Measurements from ENCODE around the gene AHI1.

Gene AHI1

GRCh38 chr6:135411339-135411738 is 86.2 kb downstream of the AHI1 start:
- no peaks in the 10 kb centered on the region for H3K4me1 ChIP-seq (ENCODE audit: control insufficient read depth, low read depth, low read length)
- no peak overlapping the region for H3K27ac ChIP-seq (ENCODE audit: low read length)
- H3K27me3 ChIP-seq (ENCODE audit: control insufficient read depth, insufficient read depth, low read length) = no peaks in the 10 kb centered on the region

GRCh38 chr6:135410856-135411255 is 86.7 kb downstream of the AHI1 start:
- H3K9ac ChIP-seq (ENCODE audit: low read length) = no peak overlapping the region
- H3K9me3 ChIP-seq (ENCODE audit: control insufficient read depth, low read depth, low read length) = no peaks in the 10 kb centered on the region
- H3K4me1 ChIP-seq (ENCODE audit: control insufficient read depth, low read depth, low read length) = no peaks in the 10 kb centered on the region
- no peaks in the 10 kb centered on the region for H3K36me3 ChIP-seq (ENCODE audit: control insufficient read depth, low read depth, low read length)
- no peak overlapping the region for H3K4me3 ChIP-seq (ENCODE audit: low read length)
- no peaks in the 10 kb centered on the region for H3K27me3 ChIP-seq (ENCODE audit: control insufficient read depth, insufficient read depth, low read length)
- H3K27ac ChIP-seq (ENCODE audit: low read length) = no peak overlapping the region

More at GRCh38 chr6:135411339-135411738, 86.2 kb downstream of the AHI1 start:
- H3K4me3 ChIP-seq (ENCODE audit: low read length) = no peak overlapping the region
- no peak overlapping the region for H3K9ac ChIP-seq (ENCODE audit: low read length)
- no peaks in the 10 kb centered on the region for H3K9me3 ChIP-seq (ENCODE audit: control insufficient read depth, low read depth, low read length)
- no peaks in the 10 kb centered on the region for H3K36me3 ChIP-seq (ENCODE audit: control insufficient read depth, low read depth, low read length)

DNA sequence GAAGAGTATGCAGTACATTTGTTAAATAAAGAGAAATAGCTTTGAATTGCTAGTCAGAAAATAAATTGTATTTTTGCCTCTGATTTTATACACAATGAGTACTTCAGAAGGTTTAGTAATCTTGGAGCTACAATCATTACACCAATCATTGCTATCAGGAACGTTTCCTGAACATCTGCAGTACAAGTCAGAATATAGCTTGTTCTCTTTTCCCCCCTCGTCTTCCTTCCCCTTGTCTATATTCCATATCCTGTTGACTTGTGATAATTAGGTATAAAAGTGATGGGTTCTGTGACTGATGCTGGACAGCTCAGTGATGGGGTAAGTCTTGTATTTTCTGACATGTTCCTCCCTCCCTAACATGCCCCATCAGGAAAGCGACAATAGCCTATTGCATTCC is 94.0 kb downstream of the AHI1 start:
- no peak overlapping the region for H3K27ac ChIP-seq (ENCODE audit: low read length)
- H3K4me1 ChIP-seq (ENCODE audit: control insufficient read depth, low read depth, low read length) = peaks cover 13% of the 10 kb centered on the region
- H3K9me3 ChIP-seq (ENCODE audit: control insufficient read depth, low read depth, low read length) = no peaks in the 10 kb centered on the region
- H3K36me3 ChIP-seq (ENCODE audit: control insufficient read depth, low read depth, low read length) = no peaks in the 10 kb centered on the region
- H3K9ac ChIP-seq (ENCODE audit: low read length) = no peak overlapping the region
- no peak overlapping the region for H3K4me3 ChIP-seq (ENCODE audit: low read length)
- no peaks in the 10 kb centered on the region for H3K27me3 ChIP-seq (ENCODE audit: control insufficient read depth, insufficient read depth, low read length)

DNA sequence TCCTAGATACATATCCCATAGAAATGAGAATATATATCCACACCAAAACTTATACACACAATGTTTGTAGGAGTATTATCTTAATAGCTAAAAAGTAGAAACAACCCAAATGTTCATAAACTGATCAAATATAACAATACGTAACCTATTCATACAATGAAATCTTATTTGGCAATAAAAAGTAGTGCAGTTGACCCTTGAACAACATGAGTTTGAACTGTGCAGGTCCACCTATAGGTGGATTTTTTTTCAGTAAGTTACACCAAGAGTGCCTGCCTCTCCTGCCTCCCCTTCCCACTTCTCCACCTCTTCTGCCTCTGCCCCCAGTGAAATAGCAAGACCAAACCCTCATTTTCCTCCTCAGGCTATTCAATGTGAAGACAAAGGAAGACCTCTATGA is 95.2 kb downstream of the AHI1 start:
- Histone ChIP-seq H3K27ac (ENCODE audit: low read length) (no peak overlapping the region), H3K9ac (ENCODE audit: low read length) (no peak overlapping the region), H3K4me3 (ENCODE audit: low read length) (no peak overlapping the region), H3K27me3 (ENCODE audit: control insufficient read depth, insufficient read depth, low read length) (no peaks in the 10 kb centered on the region), H3K9me3 (ENCODE audit: control insufficient read depth, low read depth, low read length) (no peaks in the 10 kb centered on the region), H3K36me3 (ENCODE audit: control insufficient read depth, low read depth, low read length) (no peaks in the 10 kb centered on the region), H3K4me1 (ENCODE audit: control insufficient read depth, low read depth, low read length) (peaks cover 13% of the 10 kb centered on the region)

DNA sequence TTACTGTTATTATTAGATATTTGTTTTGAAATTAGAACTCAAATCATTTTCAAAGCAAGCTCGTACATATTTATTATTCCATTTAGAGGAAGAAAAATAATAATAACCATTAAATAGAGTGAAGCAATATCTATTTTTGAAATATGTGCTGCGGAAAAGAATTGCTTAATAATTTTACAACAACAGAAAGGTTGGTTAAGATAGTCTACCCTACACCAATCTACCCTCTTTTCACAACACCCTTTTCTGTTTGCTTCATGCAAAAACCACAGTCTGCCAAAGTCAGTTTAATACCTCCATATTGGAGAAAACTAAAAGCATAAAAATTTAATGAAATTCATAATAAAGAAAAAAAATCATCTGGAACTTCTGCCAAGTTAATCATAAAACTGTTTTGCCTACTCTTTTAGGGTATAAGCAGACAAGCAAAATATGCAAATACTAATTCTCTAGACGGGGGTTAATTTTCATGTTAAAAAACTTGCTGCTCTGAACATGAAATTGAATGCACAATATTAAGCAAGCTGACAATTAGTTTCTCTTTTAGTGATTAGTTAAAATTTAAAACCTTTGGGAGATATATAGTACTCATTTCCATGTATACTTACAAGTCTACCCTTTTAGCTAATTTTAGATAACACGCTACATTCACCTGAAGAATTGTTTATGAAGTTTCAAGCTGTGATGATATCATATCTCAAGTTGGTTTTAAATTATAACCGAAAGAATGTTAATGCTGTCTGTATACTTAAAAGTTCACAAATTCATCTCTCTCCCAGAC is 100.2 kb downstream of the AHI1 start:
- Histone ChIP-seq H3K9ac (ENCODE audit: low read length) (no peak overlapping the region), H3K4me1 (ENCODE audit: control insufficient read depth, low read depth, low read length) (peaks cover 13% of the 10 kb centered on the region), H3K27ac (ENCODE audit: low read length) (no peak overlapping the region), H3K27me3 (ENCODE audit: control insufficient read depth, insufficient read depth, low read length) (no peaks in the 10 kb centered on the region), H3K9me3 (ENCODE audit: control insufficient read depth, low read depth, low read length) (no peaks in the 10 kb centered on the region), H3K36me3 (ENCODE audit: control insufficient read depth, low read depth, low read length) (peaks cover 4% of the 10 kb centered on the region), H3K4me3 (ENCODE audit: low read length) (no peak overlapping the region)

DNA sequence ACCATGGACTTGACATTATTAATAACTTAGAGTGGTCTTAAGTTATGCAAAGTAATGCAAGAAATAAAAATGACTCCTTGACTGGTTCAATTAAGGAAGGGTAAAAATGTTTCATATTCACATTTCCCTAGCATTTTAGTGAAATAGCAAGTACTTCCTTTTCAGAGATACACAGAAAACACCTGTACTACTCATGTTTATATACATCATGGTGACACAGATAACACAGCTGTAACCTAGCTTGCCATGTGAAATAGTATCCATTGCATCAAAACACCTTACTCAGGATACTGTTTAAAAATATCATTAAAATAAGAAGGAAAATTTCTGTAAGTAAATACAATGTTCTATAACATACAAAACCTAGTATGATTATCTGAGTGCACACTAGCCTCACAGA is 102.4 kb downstream of the AHI1 start:
- no peak overlapping the region for H3K27ac ChIP-seq (ENCODE audit: low read length)
- peaks cover under 1% of the 10 kb centered on the region for H3K4me1 ChIP-seq (ENCODE audit: control insufficient read depth, low read depth, low read length)
- peaks cover 4% of the 10 kb centered on the region for H3K36me3 ChIP-seq (ENCODE audit: control insufficient read depth, low read depth, low read length)
- H3K9ac ChIP-seq (ENCODE audit: low read length) = no peak overlapping the region
- H3K9me3 ChIP-seq (ENCODE audit: control insufficient read depth, low read depth, low read length) = no peaks in the 10 kb centered on the region
- H3K4me3 ChIP-seq (ENCODE audit: low read length) = no peak overlapping the region
- no peaks in the 10 kb centered on the region for H3K27me3 ChIP-seq (ENCODE audit: control insufficient read depth, insufficient read depth, low read length)

DNA sequence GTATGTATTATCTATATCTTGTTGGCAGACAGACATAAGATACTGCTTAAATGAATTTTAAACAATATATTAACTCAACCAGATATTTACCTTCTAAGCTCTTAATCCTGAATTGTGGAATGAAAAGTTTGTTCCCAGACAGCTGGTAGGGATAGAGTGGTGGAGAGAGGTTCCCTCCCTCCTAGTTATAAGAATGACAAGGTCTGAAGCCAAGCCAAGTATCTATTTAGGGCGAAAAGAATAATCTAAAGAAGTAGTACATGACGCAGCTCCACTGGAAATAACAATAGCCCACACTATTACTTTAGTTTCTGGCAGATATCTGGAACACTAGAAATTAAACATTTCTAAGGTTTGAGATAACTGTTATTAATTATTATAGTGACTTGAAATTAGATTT is 104.3 kb downstream of the AHI1 start:
- Histone ChIP-seq H3K36me3 (ENCODE audit: control insufficient read depth, low read depth, low read length) (peaks cover 4% of the 10 kb centered on the region), H3K9ac (ENCODE audit: low read length) (no peak overlapping the region), H3K27me3 (ENCODE audit: control insufficient read depth, insufficient read depth, low read length) (no peaks in the 10 kb centered on the region), H3K4me3 (ENCODE audit: low read length) (no peak overlapping the region), H3K9me3 (ENCODE audit: control insufficient read depth, low read depth, low read length) (no peaks in the 10 kb centered on the region), H3K27ac (ENCODE audit: low read length) (no peak overlapping the region), H3K4me1 (ENCODE audit: control insufficient read depth, low read depth, low read length) (no peaks in the 10 kb centered on the region)

DNA sequence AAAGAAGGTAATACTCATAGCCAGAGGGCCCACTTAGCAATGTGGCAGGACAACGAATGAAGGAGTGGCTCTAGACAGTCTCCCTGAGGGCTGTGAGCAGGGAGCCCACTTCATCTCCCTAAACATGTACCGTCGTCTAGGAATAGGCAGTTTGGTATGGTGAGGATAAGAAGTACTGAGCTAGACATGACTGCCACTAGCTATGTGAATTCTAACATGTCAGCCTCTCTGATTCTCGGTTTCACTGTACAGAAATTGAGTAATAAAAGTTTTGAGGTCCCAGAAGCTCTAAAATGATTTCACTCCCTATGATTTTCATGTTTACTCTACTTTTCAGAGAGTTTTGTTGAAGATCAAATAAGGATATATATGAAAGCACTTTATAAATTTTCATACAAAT is 107.1 kb downstream of the AHI1 start:
- Histone ChIP-seq H3K9me3 (ENCODE audit: control insufficient read depth, low read depth, low read length) (no peaks in the 10 kb centered on the region), H3K27ac (ENCODE audit: low read length) (no peak overlapping the region), H3K4me3 (ENCODE audit: low read length) (no peak overlapping the region), H3K9ac (ENCODE audit: low read length) (no peak overlapping the region), H3K27me3 (ENCODE audit: control insufficient read depth, insufficient read depth, low read length) (no peaks in the 10 kb centered on the region), H3K4me1 (ENCODE audit: control insufficient read depth, low read depth, low read length) (no peaks in the 10 kb centered on the region), H3K36me3 (ENCODE audit: control insufficient read depth, low read depth, low read length) (peaks cover 4% of the 10 kb centered on the region)

- no peak overlapping the region for H3K9ac ChIP-seq (ENCODE audit: low read length)
- H3K27ac ChIP-seq (ENCODE audit: low read length) = no peak overlapping the region
- no peaks in the 10 kb centered on the region for H3K36me3 ChIP-seq (ENCODE audit: control insufficient read depth, low read depth, low read length)
- no peaks in the 10 kb centered on the region for H3K9me3 ChIP-seq (ENCODE audit: control insufficient read depth, low read depth, low read length)
- H3K4me1 ChIP-seq (ENCODE audit: control insufficient read depth, low read depth, low read length) = no peaks in the 10 kb centered on the region
- no peak overlapping the region for H3K4me3 ChIP-seq (ENCODE audit: low read length)
- H3K27me3 ChIP-seq (ENCODE audit: control insufficient read depth, insufficient read depth, low read length) = no peaks in the 10 kb centered on the region
Observed at GRCh38 chr6:135385299-135385698, 112.2 kb downstream of the AHI1 start.

DNA sequence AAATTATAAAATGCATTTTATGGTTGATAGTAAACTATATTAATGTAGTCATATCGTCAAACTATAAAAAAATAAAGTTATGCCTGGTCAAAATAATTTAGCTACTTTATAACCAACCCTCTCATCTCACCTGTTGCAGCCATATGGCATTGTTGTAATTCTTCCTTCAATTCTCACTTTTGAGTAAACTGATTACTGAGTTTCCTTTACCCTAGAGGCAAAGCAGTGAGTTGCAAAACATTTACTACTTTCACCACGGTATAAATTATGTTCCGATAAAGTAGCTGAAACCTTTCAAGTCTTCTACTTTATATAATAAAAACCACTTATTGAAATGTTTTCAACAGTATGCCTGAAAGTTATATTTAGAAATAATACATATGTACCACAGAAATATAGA is 113.8 kb downstream of the AHI1 start:
- Histone ChIP-seq H3K4me1 (ENCODE audit: control insufficient read depth, low read depth, low read length) (no peaks in the 10 kb centered on the region), H3K9ac (ENCODE audit: low read length) (no peak overlapping the region), H3K36me3 (ENCODE audit: control insufficient read depth, low read depth, low read length) (no peaks in the 10 kb centered on the region), H3K27me3 (ENCODE audit: control insufficient read depth, insufficient read depth, low read length) (no peaks in the 10 kb centered on the region), H3K27ac (ENCODE audit: low read length) (no peak overlapping the region), H3K4me3 (ENCODE audit: low read length) (no peak overlapping the region), H3K9me3 (ENCODE audit: control insufficient read depth, low read depth, low read length) (no peaks in the 10 kb centered on the region)

DNA sequence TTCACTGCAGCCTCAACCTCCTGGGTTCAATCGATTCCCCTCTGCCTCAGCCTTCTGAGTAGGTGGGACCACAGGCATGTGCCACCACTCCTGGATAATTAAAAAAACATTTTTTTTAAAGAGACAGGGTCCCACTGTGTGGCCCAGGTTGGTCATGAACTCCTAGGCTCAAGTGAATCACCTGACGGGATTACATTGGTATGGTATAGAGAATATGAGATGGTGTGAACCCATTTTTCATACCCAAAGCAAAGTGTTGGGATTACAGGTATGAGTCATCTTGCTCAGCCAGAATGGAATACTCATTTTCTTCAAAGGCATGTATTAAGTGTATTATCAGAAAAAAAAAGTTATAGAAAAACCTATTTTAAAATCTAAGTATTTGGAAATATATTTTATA is 114.2 kb downstream of the AHI1 start:
- Histone ChIP-seq H3K4me1 (ENCODE audit: control insufficient read depth, low read depth, low read length) (no peaks in the 10 kb centered on the region), H3K27ac (ENCODE audit: low read length) (no peak overlapping the region), H3K36me3 (ENCODE audit: control insufficient read depth, low read depth, low read length) (no peaks in the 10 kb centered on the region), H3K4me3 (ENCODE audit: low read length) (no peak overlapping the region), H3K9me3 (ENCODE audit: control insufficient read depth, low read depth, low read length) (no peaks in the 10 kb centered on the region), H3K27me3 (ENCODE audit: control insufficient read depth, insufficient read depth, low read length) (no peaks in the 10 kb centered on the region), H3K9ac (ENCODE audit: low read length) (no peak overlapping the region)

DNA sequence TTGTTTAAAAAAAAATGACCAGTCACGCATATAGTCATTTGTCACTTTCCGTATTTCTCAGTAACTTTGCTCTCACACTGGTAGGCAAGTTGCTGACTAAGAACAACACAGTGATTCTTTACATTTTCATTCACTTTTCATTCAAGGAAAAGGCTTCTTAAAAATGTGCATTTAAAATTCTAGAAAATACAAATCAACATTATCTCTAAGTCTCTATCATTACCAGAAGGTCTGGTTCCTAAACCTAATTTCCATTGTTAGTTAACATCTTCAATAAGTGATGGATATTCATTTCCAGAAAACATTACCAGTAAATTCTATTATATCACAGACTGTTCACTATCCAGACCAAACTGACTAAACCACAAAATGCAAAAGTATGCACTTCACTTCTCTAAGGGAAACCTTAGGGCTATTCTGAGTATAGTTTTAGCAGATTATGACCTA is 115.3 kb downstream of the AHI1 start:
- Histone ChIP-seq H3K4me1 (ENCODE audit: control insufficient read depth, low read depth, low read length) (no peaks in the 10 kb centered on the region), H3K9me3 (ENCODE audit: control insufficient read depth, low read depth, low read length) (no peaks in the 10 kb centered on the region), H3K36me3 (ENCODE audit: control insufficient read depth, low read depth, low read length) (no peaks in the 10 kb centered on the region), H3K27me3 (ENCODE audit: control insufficient read depth, insufficient read depth, low read length) (no peaks in the 10 kb centered on the region), H3K4me3 (ENCODE audit: low read length) (no peak overlapping the region), H3K9ac (ENCODE audit: low read length) (no peak overlapping the region), H3K27ac (ENCODE audit: low read length) (no peak overlapping the region)
